ENCODE results near the gene MYBL2.

Gene MYBL2

GRCh38 chr20:43740642-43741041, 73.7 kb downstream of the MYBL2 start:
- ChIA-PET CTCF (interaction anchor here (8.5 kb wide), 1 partner anchor 9 kb away, joined by 62 read pairs; no protein-coding TSS in a partner anchor), POLR2A (no interaction called here)

GRCh38 chr20:43744151-43744611, 77.3 kb downstream of the MYBL2 start:
- ChIA-PET CTCF (interaction anchor here (1.5 to 2.0 kb wide), 2 partner anchors 208 to 336 kb away, joined by 3 to 5 read pairs; no protein-coding TSS in a partner anchor), POLR2A (no interaction called here)
- TF ChIP-seq CTCF (IDR thresholded peaks at IDR 0.05; ENCODE audit: control extremely low read depth, extremely low read depth, low read depth, missing control alignments) = no peak
- no peak for DNase-seq (ENCODE audit: extremely low spot score)

More at GRCh38 chr20:43740642-43741041, 73.7 kb downstream of the MYBL2 start:
- TF ChIP-seq CTCF (IDR thresholded peaks at IDR 0.05; ENCODE audit: control extremely low read depth, extremely low read depth, low read depth, missing control alignments) = no peak
- DNase-seq (ENCODE audit: extremely low spot score) = no peak

GRCh38 chr20:43744966-43745730, 78.2 kb downstream of the MYBL2 start:
- ChIA-PET CTCF (interaction anchor here (1.5 to 2.0 kb wide), 2 partner anchors 209 to 335 kb away, joined by 3 to 5 read pairs; no protein-coding TSS in a partner anchor), POLR2A (interaction anchor here (0.5 kb wide), 1 partner anchor 490 kb away, joined by 3 read pairs; no protein-coding TSS in a partner anchor)
- no peak for DNase-seq (ENCODE audit: extremely low spot score)
- no peak for TF ChIP-seq CTCF (IDR thresholded peaks at IDR 0.05; ENCODE audit: control extremely low read depth, extremely low read depth, low read depth, missing control alignments)

- DNase-seq (ENCODE audit: extremely low spot score) = no peak
- ChIA-PET CTCF (interaction anchor here (6.9 kb wide), 1 partner anchor 335 kb away, joined by 157 read pairs; no protein-coding TSS in a partner anchor), POLR2A (interaction anchor here (1.0 kb wide), 1 partner anchor 289 kb away, joined by 3 read pairs; the partner anchor contains the start of gene SRSF6)
- TF ChIP-seq CTCF (IDR thresholded peaks at IDR 0.05; ENCODE audit: control extremely low read depth, extremely low read depth, low read depth, missing control alignments) = no peak
Measured at GRCh38 chr20:43746344-43747137, 79.6 kb downstream of the MYBL2 start.

- DNase-seq (ENCODE audit: extremely low spot score) = no peak
- POLR2A ChIA-PET = no interaction called here
- CTCF ChIA-PET = interaction anchor here (0.7 to 6.9 kb wide), 14 partner anchors 12 to 342 kb away, joined by 3 to 157 read pairs (median 4); no protein-coding TSS in a partner anchor
- TF ChIP-seq CTCF (IDR thresholded peaks at IDR 0.05; ENCODE audit: control extremely low read depth, extremely low read depth, low read depth, missing control alignments) = no peak
Measured at GRCh38 chr20:43748274-43748673, 81.4 kb downstream of the MYBL2 start.

- peak; percentile 84 for DNase-seq (ENCODE audit: extremely low spot score)
- POLR2A ChIA-PET = no interaction called here
- peak; percentile 99 for TF ChIP-seq CTCF (IDR thresholded peaks at IDR 0.05; ENCODE audit: control extremely low read depth, extremely low read depth, low read depth, missing control alignments)
- CTCF ChIA-PET = interaction anchor here (0.6 to 6.9 kb wide), 59 partner anchors 8 to 364 kb away, joined by 3 to 157 read pairs (median 4); no protein-coding TSS in a partner anchor
Measured at GRCh38 chr20:43749734-43750294, 82.9 kb downstream of the MYBL2 start.

Data from GM10248 (cell line).